ENCODE data around the gene SMCO3.

The SMCO3 gene

GRCh38 chr12:14840616-14841015, 26.6 kb upstream of the SMCO3 start:
- no peak overlapping the region for H3K4me3 Mint-ChIP-seq
- H3K36me3 Mint-ChIP-seq (ENCODE audit: low read depth) = no peaks in the 10 kb centered on the region
- H3K27me3 Mint-ChIP-seq = peaks cover 15% of the 10 kb centered on the region
- no peak overlapping the region for H3K27ac Mint-ChIP-seq
- peaks cover 4% of the 10 kb centered on the region for H3K4me1 Mint-ChIP-seq (ENCODE audit: low read depth)
- no peaks in the 10 kb centered on the region for H3K9me3 Mint-ChIP-seq

- Mint-ChIP-seq H3K9me3 (no peaks in the 10 kb centered on the region), H3K27ac (no peak overlapping the region), H3K36me3 (ENCODE audit: low read depth) (no peaks in the 10 kb centered on the region), H3K4me1 (ENCODE audit: low read depth) (no peaks in the 10 kb centered on the region), H3K27me3 (peaks cover 20% of the 10 kb centered on the region), H3K4me3 (no peak overlapping the region)
Observed at GRCh38 chr12:14839262-14839661, 25.3 kb upstream of the SMCO3 start.

GRCh38 chr12:14836336-14837210, 22.6 kb upstream of the SMCO3 start:
- Mint-ChIP-seq H3K9me3 (no peaks in the 10 kb centered on the region), H3K4me3 (no peak overlapping the region), H3K36me3 (ENCODE audit: low read depth) (no peaks in the 10 kb centered on the region), H3K27ac (no peak overlapping the region), H3K4me1 (ENCODE audit: low read depth) (no peaks in the 10 kb centered on the region), H3K27me3 (peaks cover 35% of the 10 kb centered on the region)

GRCh38 chr12:14834509-14834908, 20.5 kb upstream of the SMCO3 start:
- Mint-ChIP-seq H3K9me3 (no peaks in the 10 kb centered on the region), H3K4me3 (no peak overlapping the region)

GRCh38 chr12:14833952-14834351, 20.0 kb upstream of the SMCO3 start:
- Mint-ChIP-seq H3K27ac (no peak overlapping the region), H3K9me3 (no peaks in the 10 kb centered on the region), H3K4me1 (ENCODE audit: low read depth) (no peaks in the 10 kb centered on the region), H3K27me3 (peaks cover 30% of the 10 kb centered on the region), H3K36me3 (ENCODE audit: low read depth) (no peaks in the 10 kb centered on the region), H3K4me3 (no peak overlapping the region)

More at GRCh38 chr12:14834509-14834908, 20.5 kb upstream of the SMCO3 start:
- no peak overlapping the region for H3K27ac Mint-ChIP-seq
- H3K4me1 Mint-ChIP-seq (ENCODE audit: low read depth) = no peaks in the 10 kb centered on the region
- H3K36me3 Mint-ChIP-seq (ENCODE audit: low read depth) = no peaks in the 10 kb centered on the region
- peaks cover 35% of the 10 kb centered on the region for H3K27me3 Mint-ChIP-seq

- H3K9me3 Mint-ChIP-seq = no peaks in the 10 kb centered on the region
- no peak overlapping the region for H3K4me3 Mint-ChIP-seq
- H3K27me3 Mint-ChIP-seq = peaks cover 26% of the 10 kb centered on the region
- H3K4me1 Mint-ChIP-seq (ENCODE audit: low read depth) = no peaks in the 10 kb centered on the region
- H3K36me3 Mint-ChIP-seq (ENCODE audit: low read depth) = no peaks in the 10 kb centered on the region
- no peak overlapping the region for H3K27ac Mint-ChIP-seq
Observed at GRCh38 chr12:14833336-14833735, 19.4 kb upstream of the SMCO3 start.

GRCh38 chr12:14828892-14829291, 14.9 kb upstream of the SMCO3 start:
- H3K4me3 Mint-ChIP-seq = no peak overlapping the region
- H3K27me3 Mint-ChIP-seq = peaks cover 15% of the 10 kb centered on the region
- H3K9me3 Mint-ChIP-seq = no peaks in the 10 kb centered on the region
- H3K36me3 Mint-ChIP-seq (ENCODE audit: low read depth) = no peaks in the 10 kb centered on the region
- H3K27ac Mint-ChIP-seq = no peak overlapping the region
- peaks cover 15% of the 10 kb centered on the region for H3K4me1 Mint-ChIP-seq (ENCODE audit: low read depth)

- Mint-ChIP-seq H3K36me3 (ENCODE audit: low read depth) (no peaks in the 10 kb centered on the region), H3K27me3 (peaks cover 7% of the 10 kb centered on the region), H3K4me1 (ENCODE audit: low read depth) (peaks cover 15% of the 10 kb centered on the region), H3K9me3 (no peaks in the 10 kb centered on the region), H3K27ac (no peak overlapping the region), H3K4me3 (no peak overlapping the region)
Observed at GRCh38 chr12:14827043-14827442, 13.1 kb upstream of the SMCO3 start.

GRCh38 chr12:14826491-14826890, 12.5 kb upstream of the SMCO3 start:
- H3K4me1 Mint-ChIP-seq (ENCODE audit: low read depth) = peaks cover 15% of the 10 kb centered on the region
- H3K27ac Mint-ChIP-seq = no peak overlapping the region
- no peaks in the 10 kb centered on the region for H3K36me3 Mint-ChIP-seq (ENCODE audit: low read depth)
- H3K4me3 Mint-ChIP-seq = no peak overlapping the region
- peaks cover 1% of the 10 kb centered on the region for H3K27me3 Mint-ChIP-seq
- no peaks in the 10 kb centered on the region for H3K9me3 Mint-ChIP-seq

- Mint-ChIP-seq H3K27ac (peak overlapping the region; percentile 52), H3K36me3 (ENCODE audit: low read depth) (no peaks in the 10 kb centered on the region), H3K27me3 (no peaks in the 10 kb centered on the region), H3K4me1 (ENCODE audit: low read depth) (peaks cover 15% of the 10 kb centered on the region), H3K4me3 (no peak overlapping the region), H3K9me3 (no peaks in the 10 kb centered on the region)
Observed at GRCh38 chr12:14825256-14825655, 11.3 kb upstream of the SMCO3 start.

- Mint-ChIP-seq H3K4me3 (no peak overlapping the region), H3K9me3 (no peaks in the 10 kb centered on the region), H3K36me3 (ENCODE audit: low read depth) (no peaks in the 10 kb centered on the region), H3K27me3 (no peaks in the 10 kb centered on the region), H3K4me1 (ENCODE audit: low read depth) (peaks cover 15% of the 10 kb centered on the region), H3K27ac (no peak overlapping the region)
Observed at GRCh38 chr12:14824012-14824634, 10.1 kb upstream of the SMCO3 start.

- no peaks in the 10 kb centered on the region for H3K36me3 Mint-ChIP-seq (ENCODE audit: low read depth)
- H3K4me1 Mint-ChIP-seq (ENCODE audit: low read depth) = peaks cover 18% of the 10 kb centered on the region
- H3K27me3 Mint-ChIP-seq = no peaks in the 10 kb centered on the region
- H3K27ac Mint-ChIP-seq = no peak overlapping the region
- H3K9me3 Mint-ChIP-seq = no peaks in the 10 kb centered on the region
- no peak overlapping the region for H3K4me3 Mint-ChIP-seq
Observed at GRCh38 chr12:14811486-14811885, 2.5 kb downstream of the SMCO3 start.

GRCh38 chr12:14810953-14811483, 3.0 kb downstream of the SMCO3 start:
- H3K4me1 Mint-ChIP-seq (ENCODE audit: low read depth) = peaks cover 18% of the 10 kb centered on the region
- no peaks in the 10 kb centered on the region for H3K27me3 Mint-ChIP-seq
- no peaks in the 10 kb centered on the region for H3K9me3 Mint-ChIP-seq
- H3K36me3 Mint-ChIP-seq (ENCODE audit: low read depth) = no peaks in the 10 kb centered on the region
- H3K4me3 Mint-ChIP-seq = peak overlapping the region; percentile 45
- H3K27ac Mint-ChIP-seq = no peak overlapping the region

GRCh38 chr12:14810167-14810952, 3.6 kb downstream of the SMCO3 start:
- Mint-ChIP-seq H3K4me1 (ENCODE audit: low read depth) (peaks cover 22% of the 10 kb centered on the region), H3K27ac (no peak overlapping the region), H3K27me3 (no peaks in the 10 kb centered on the region), H3K4me3 (peak overlapping the region; percentile 45), H3K9me3 (no peaks in the 10 kb centered on the region), H3K36me3 (ENCODE audit: low read depth) (no peaks in the 10 kb centered on the region)

GRCh38 chr12:14803830-14804160, 10.2 kb downstream of the SMCO3 start:
- H3K9me3 Mint-ChIP-seq = no peaks in the 10 kb centered on the region
- no peak overlapping the region for H3K4me3 Mint-ChIP-seq
- H3K27ac Mint-ChIP-seq = no peak overlapping the region
- H3K4me1 Mint-ChIP-seq (ENCODE audit: low read depth) = peaks cover 43% of the 10 kb centered on the region
- peaks cover 22% of the 10 kb centered on the region for H3K36me3 Mint-ChIP-seq (ENCODE audit: low read depth)
- no peaks in the 10 kb centered on the region for H3K27me3 Mint-ChIP-seq
